COLO668 (cell line): ENCODE measurements around the gene SERPINB2.

Source experiments
- DNase-seq: peaks from one replicate; lab custom pipeline; 2025; ENCODE audit not compliant: unreplicated experiment; lab: John Stamatoyannopoulos, UW

The SERPINB2 gene, protein sequence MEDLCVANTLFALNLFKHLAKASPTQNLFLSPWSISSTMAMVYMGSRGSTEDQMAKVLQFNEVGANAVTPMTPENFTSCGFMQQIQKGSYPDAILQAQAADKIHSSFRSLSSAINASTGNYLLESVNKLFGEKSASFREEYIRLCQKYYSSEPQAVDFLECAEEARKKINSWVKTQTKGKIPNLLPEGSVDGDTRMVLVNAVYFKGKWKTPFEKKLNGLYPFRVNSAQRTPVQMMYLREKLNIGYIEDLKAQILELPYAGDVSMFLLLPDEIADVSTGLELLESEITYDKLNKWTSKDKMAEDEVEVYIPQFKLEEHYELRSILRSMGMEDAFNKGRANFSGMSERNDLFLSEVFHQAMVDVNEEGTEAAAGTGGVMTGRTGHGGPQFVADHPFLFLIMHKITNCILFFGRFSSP

GRCh38 chr18:63887424-63887823 is at the start of gene SERPINB2:
TSS of gene SERPINB2 (plus strand) at chr18:63887705. CDS start at chr18:63891445, 3,740 bp downstream.
- no peak for DNase-seq

GRCh38 chr18:63843008-63843407 is 44.5 kb upstream of the SERPINB2 start:
- DNase-seq, result no peak

DNA sequence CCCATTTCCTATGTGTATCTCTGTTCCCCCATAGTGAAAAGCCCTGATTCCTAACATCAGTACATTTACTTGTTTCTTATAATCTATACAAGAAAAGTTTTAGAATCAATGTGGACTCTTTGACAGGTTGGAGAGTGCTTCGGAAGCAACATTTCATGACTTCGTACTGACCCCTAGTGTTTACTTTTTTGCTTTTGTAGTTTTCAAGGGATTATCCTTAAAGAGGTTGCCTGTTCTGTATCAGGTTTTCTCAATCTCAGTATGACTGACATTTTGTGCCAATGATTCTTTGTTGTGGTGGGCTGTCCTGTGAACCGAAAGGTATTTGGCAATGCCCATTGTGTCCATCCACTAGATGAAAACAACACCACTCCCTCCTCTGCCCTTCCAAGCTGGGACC is 43.3 kb upstream of the SERPINB2 start:
- DNase-seq, result no peak

DNA sequence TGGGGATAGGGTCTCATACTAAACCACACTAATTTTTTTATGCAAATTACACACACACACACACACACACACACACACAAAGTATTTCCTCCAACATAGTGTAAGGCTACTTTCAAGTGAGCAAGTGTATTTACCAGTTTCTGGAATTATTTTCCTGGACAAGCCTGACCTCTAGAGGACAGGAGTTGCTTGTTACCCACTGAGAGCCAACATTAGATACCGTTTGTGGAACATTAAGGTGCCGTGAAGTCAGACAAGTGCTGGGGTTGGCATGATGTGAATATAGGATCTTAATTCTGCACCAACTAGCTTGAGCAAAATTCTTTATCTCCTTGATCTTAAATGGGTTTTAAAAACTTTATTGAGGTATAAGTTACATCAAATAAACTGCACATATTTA is 39.3 kb upstream of the SERPINB2 start:
- no peak for DNase-seq

GRCh38 chr18:63850020-63850419 is 37.5 kb upstream of the SERPINB2 start:
- DNase-seq, result peak; percentile 15

DNA sequence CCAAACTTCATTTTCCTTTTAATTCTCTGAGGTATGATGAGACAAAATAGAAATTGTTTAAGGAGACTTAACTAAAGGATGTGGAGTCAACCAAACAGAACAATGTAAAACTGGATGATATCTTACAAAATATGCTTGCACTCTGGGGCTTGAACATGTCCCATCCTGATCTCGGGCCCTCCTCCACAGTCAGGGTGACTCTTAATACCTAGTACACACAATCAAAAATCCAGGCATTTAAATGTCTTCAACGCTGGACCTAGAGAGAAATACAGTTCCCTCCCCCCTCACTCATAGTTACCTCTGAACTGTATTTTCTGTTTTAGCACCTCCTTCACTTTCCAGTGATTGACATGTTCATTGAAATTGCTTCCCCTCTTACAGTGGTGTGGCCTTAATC is 36.9 kb upstream of the SERPINB2 start:
- no peak for DNase-seq

- no peak for DNase-seq
Measured at GRCh38 chr18:63858456-63858855, 29.0 kb upstream of the SERPINB2 start.

DNA sequence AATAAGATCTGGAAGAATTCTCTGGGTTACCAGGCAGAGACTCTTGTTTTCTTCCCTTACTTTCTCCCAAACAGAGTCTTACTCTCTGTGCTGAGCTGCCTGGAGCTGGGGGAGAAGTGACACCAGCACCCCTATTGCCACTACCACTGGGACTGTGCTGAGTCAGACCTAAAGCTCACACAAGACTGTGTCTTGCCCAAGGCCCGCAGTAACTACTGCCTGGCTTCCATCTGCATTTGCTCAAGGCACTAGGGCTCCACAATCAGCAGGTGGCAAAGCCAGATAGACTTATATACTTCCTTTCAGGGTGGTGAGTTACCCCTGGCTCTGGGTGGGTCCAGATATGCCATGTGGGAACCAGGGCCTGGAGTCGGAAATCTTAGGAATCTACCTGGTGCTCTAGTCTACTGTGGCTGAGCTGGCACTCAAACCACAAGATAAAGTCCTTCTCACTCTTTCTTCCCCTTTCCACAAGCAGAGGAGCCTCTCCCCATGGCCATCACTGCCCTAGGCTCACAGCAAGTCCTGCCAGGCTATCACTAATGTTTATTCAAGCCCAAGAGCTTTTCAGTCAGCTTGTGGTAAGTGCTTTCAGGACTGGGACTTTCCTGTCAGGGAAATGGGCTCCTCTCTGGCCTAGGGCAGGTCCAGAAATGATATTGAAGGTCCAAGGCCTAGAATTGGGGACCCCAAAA is 27.6 kb upstream of the SERPINB2 start:
- DNase-seq, result no peak

DNA sequence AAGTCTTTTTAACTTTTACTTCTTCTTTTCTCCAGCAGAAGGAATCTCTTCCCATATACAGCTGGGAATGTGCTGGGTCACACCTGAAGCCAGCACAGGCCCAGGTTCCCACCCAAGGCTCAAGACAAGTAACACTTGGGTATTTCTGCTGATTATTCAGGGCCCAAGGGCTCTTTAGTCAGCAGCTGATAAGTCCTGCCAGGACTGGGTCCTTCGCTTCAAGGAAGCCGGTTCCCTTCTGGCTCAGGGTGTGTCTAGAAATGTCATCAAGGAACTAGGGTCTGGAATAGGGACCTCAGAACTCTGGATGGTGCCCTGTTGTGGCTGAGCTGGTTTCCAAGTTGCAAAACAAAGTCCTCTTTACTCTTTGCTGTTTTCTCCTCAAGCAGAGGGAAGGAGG is 27.0 kb upstream of the SERPINB2 start:
- DNase-seq, result no peak

GRCh38 chr18:63867368-63868125 is 20.0 kb upstream of the SERPINB2 start:
- no peak for DNase-seq

DNA sequence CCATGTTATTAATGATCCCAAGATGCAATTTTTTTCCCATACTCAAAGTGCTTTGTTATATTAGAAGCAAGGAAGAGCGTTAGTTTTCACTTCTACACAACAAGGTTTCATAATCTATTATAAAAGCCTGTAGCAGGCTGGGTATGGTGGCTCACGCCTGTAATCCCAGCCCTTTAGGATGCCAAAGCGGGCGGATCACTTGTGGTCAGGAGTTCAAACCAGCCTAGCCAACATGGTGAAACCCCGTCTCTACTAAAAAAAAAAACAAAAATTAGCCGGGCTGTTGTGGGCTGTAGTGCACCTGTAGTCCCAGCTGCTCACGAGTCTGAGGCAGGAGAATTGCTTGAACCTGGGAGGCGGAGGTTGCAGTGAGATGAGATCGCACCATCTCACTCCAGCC is 19.0 kb upstream of the SERPINB2 start:
- DNase-seq, result no peak

GRCh38 chr18:63869374-63869773 is 18.1 kb upstream of the SERPINB2 start:
- no peak for DNase-seq

GRCh38 chr18:63869851-63870250 is 17.7 kb upstream of the SERPINB2 start:
- no peak for DNase-seq

DNA sequence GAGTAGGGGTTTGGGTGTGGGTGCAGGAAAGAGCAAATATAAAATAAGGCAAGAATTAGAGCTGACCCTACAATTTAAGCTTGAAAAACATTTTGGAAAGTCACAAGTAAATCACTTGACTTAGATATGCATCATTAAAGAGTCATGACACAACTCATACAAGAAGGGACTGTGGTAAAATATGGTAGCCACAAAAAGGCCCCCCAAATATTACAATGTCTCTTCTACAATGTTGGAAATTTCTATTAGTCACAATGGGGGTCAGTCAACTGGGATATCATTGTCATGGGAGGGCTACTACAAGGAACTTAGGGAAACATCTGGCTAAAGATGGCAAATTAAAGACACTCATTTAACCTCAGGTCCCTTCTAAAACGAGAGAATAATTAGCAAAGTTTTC is 15.7 kb upstream of the SERPINB2 start:
- no peak for DNase-seq

GRCh38 chr18:63872586-63872985 is 14.9 kb upstream of the SERPINB2 start:
- DNase-seq, result no peak

DNA sequence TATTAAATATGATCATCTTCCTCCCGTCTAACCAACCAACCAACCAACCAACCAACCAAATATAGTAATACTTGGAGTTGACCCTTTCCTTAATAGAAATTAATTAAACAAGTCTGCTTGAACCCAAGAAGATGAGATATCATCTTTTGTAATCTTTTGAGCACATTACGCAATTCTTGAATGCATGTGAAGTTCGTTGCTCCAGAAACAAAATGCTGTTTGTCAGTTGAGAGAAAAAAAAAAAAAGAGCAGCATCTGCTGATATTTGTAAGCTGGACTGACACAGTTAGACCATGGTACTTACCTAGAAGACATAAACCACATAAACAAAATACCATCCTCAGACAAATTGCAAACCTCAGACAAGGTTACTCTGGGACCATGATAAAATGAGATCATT is 9.2 kb upstream of the SERPINB2 start:
- DNase-seq, result no peak

DNA sequence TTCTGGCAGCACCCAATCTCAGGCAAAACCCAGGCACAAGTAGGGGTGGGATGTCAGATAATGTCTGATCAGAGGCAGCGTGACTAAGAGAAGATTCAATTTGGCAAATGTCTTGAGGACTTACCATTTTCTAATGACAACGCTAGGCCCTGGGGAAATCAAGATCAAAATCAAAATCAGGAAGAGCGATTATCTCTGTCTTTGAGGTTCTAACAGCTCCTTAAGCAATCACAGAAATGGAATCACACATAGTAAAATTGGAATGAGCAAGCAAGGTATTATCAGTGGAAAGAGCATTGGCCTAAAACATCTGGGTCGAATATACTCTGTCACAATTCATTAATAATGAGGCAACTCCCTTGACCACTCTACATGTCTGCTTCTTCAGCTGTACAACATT is 8.6 kb upstream of the SERPINB2 start:
- no peak for DNase-seq

DNA sequence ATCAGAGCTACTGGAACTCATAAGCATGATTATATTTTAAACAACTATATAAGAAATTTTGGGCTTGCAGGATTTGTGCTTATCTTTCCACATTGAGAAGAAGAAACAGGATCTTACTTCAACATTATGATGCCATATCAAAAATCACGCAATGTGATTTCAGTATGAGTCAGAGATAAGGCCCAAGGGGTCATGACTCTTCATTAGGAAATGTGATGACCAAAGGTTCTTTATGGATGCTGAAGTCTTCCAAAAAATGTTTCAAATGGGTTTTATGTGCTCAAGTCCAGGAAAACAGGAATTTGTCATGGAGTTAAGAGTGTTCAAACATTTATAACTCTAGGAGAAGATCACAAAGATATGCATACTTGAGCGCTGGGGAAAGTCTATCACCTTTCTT is 7.8 kb upstream of the SERPINB2 start:
- DNase-seq, result no peak

- DNase-seq, result no peak
Measured at GRCh38 chr18:63881851-63882250, 5.7 kb upstream of the SERPINB2 start.

DNA sequence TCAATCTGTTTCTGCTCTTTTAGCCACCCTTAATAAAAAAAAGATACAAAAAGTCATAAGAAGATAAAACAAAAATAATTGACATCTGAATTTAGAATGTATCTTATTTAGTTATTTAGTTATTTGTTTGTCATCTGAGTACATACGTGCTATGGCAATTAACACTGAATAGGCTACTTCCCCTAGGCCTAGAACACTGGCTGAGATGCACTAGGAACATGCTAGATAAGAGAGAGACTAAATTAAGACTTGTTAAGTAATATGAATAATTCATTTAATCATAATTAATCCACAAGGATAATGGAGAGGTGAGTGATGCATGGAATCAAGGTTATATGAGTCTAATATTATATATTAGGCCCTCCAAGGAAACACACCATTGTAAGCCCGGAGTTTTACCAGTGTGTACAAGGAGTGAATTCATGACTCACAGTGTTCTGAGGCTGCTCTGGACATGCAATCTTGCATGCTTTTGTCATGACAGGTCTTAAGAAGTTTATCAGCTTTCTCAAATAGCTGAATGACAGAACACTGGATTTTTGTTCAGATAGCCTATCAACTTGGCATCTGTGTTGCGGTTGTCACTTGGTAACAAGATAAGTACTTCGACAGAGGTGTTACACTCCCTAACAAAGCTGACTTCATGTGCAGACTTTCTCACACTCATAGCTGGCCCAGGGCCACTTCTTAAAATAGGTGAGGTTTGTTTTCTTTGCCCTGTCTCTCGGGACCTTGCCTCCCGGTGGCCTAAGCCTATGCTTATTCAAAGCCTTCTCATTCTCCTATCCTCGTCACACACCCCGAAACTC is 5.0 kb upstream of the SERPINB2 start:
- DNase-seq, result no peak

GRCh38 chr18:63883617-63884016 is 3.9 kb upstream of the SERPINB2 start:
- DNase-seq, result no peak
